HG03025 (cell line): ENCODE data around the gene ZNF468.
"Not testable (repeated sequence)": the region's sequence is repeated elsewhere in the genome, so short reads cannot be mapped to it uniquely, and the experiment has no call there.

Experiments
- ATAC-seq: cut with Tn5 transposase; IDR thresholded peaks from one replicate; pipeline ENCODE4 v1.9.1; 2021; ENCODE audit warnings: mild to moderate bottlenecking, moderate library complexity; ENCODE audit not compliant: unreplicated experiment, low FRiP score

Gene ZNF468

GRCh38 chr19:52857378-52858191, at the start of gene ZNF468:
Gene ZNF468, minus strand, starts transcription at chr19:52857619. Its CDS starts 3,347 bp downstream, at chr19:52854272.
- ATAC-seq: peak; percentile 91

DNA sequence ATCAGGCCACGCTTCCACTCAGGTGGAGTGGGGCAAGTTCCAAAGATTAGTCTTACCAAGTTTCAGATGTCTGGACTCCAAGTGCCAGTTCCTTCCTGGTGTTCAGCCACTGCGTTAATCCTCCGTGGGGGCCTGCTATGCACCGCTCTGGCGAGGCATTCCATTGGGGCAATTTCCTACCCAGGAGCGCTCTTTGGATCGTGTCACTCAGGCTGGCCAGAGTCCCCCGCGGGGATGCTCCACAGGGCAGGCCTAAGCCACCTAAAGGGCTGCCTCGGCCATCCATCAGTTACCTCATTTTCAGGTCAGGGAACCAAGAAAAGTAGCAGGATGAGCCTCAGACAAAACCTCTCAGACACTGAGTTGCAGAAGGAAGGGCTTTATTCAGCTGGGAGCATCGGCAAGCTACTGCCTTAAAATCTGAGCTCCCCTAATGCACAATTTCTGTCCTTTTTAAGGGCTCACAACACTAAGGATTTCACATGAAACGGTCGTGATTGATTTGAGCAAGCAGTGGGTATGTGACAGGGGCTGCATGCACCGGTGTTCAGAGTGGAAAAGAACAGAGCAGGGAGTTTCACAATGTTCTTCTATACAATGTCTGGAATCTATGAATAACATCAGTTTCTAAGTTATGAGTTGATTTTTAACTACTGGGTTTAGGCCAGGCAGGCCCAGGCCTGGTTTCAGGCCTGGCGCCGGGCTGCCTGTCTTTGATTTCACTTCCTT, 46.8 kb upstream of the ZNF468 start:
- not testable (repeated sequence) for ATAC-seq

GRCh38 chr19:52901842-52902241, 44.4 kb upstream of the ZNF468 start:
- no peak for ATAC-seq

- ATAC-seq: not testable (repeated sequence)
Observed at GRCh38 chr19:52898596-52898995, 41.2 kb upstream of the ZNF468 start.

- no peak for ATAC-seq
Observed at GRCh38 chr19:52898101-52898500, 40.7 kb upstream of the ZNF468 start.

GRCh38 chr19:52897138-52897935, 39.9 kb upstream of the ZNF468 start, which contains the start of gene ZNF320:
Gene ZNF320, minus strand, starts transcription at chr19:52897635. Its CDS starts 7,380 bp downstream, at chr19:52890255.
- ATAC-seq: peak; percentile 94

- no peak for ATAC-seq
Observed at GRCh38 chr19:52896431-52897137, 39.2 kb upstream of the ZNF468 start.

GRCh38 chr19:52891336-52891735, 33.9 kb upstream of the ZNF468 start:
- no peak for ATAC-seq

DNA sequence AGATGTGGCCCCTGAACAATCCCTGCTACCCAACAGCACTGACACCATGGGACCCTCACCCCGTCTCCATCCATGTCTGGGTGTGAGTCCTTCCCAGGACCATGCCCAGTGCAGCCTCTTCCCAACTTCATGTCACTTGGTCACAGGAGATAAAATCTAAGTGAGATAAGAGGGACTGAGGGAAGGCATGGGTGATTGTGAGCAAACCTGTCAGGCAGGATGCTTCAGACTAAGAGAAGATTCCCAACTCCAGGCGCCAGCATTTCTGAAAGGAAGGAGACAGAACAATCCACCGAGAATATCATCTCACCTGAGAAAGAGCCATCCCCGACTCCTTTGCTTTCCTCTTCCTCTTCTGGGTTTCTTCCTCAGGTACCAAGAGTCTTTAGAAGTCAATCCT, 32.5 kb upstream of the ZNF468 start:
- no peak for ATAC-seq

DNA sequence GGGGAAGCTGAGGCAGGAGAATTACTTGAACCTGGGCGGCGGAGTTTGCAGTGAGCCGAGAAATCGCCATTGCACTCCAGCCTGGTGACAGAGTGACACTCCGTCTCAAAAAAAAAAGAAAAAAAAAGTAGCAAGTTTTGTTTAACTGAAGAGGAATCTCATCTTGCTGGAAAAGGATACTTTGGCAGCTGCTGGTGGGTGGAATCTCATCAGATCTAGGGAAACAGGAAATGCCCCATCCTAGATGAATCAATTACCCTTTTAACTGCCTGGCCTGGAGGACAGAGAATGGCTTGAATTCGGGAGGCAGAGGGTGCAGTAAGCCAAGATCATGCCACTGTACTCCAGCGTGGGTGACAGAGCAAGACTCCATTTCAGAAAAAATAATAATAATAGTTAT, 31.7 kb upstream of the ZNF468 start:
- no peak for ATAC-seq

DNA sequence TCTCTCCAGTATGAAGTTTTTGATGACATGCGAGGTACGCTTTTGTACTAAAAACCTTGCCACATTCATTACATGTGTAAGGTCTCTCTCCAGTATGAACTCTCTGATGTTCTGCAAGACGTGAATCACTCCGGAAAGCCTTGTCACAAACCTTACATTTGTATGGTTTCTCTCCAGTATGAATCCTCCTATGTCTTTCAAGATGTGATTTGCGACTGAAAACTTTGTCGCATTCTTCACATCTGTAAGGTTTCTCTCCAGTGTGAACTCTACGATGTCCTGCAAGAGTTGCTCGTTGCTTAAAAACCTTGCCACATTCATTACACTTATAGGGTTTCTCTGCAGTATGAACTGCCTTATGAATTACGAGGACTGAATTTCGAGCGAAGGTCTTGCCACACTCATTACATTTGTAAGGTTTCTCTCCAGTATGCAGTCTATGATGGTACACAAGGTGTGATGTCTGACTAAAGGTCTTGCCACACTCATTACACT, 23.5 kb upstream of the ZNF468 start:
- ATAC-seq: no peak

DNA sequence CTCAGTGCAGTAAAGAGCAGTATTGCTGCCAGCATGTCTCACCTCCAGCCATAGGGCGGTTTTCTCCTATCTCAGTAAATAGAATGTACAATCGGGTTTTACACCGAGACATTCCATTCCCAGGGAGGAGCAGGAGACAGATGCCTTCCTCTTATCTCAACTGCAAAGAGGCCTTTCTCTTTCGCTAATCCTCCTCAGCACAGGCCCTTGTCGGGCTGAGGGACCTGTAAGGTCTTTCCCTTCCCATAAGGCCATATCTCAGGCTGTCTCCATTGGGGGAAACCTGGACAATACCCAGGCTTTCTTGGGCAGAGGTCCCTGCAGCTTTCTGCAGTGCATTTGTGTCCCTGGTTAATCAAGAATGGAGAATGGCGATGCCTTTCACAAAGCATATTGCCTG, 15.6 kb upstream of the ZNF468 start:
- not testable (repeated sequence) for ATAC-seq

DNA sequence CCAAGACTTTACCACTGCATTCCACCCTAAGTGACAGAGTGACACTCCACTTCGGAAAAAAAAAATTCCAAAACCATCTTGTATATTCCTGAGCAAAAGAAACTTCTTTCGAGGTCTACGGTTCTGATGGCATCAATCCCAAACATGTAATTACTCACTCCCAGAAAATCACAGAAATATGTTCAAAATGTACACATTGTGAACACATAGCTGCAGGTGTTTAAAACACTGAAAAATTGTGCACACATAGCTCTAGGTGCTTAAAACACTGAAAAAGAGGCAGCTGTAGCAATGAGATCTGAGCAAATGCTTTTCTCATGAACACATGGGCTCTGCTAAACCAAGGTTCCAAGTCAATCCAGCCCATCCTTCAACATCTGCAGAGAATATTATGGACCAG, 14.0 kb upstream of the ZNF468 start:
- no peak for ATAC-seq

DNA sequence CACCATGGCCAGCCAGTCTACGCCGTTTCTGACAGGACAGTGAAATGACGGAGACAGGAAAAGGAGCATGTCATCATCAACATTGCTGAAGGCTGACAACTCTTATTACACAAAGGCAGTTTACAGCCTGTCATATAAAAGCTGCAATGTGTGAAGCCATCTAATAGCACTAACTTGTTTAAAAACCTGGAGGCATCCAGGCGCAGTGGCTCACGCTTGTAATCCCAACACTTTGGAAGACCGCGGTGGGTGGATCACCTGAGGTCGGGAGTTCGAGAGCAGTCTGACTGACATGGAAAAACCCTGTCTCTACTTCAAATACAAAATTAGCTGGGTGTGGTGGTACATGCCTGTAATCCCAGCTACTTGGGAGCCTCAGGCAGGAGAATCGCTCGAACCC, 10.6 kb upstream of the ZNF468 start:
- ATAC-seq: not testable (repeated sequence)

GRCh38 chr19:52856540-52857377, 660 bp downstream of the ZNF468 start:
- peak; percentile 16 for ATAC-seq

DNA sequence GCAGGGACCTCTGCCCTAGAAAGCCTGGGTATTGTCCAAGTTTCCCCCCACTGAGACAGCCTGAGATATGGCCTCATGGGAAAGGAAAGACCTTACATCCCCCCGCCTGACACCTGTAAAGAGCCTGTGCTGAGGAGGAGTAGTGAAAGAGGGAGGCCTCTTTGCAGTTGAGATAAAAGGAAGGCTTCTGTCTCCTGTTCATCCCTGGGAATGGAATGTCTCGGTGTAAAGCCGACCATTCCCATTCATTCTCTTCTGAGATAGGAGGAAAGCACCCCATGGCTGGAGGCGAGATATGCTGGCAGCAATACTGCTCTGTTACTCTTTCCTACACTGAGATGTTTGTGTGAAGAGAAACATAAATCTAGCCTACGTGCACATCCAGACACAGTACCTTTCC, 10.1 kb downstream of the ZNF468 start:
- ATAC-seq: not testable (repeated sequence)

GRCh38 chr19:52840825-52841465, 16.5 kb downstream of the ZNF468 start:
- ATAC-seq: not testable (repeated sequence)

GRCh38 chr19:52834289-52834688, 23.1 kb downstream of the ZNF468 start:
- ATAC-seq: not testable (repeated sequence)

- ATAC-seq: not testable (repeated sequence)
Observed at GRCh38 chr19:52833541-52833940, 23.9 kb downstream of the ZNF468 start.
